Fibroblast of the aortic adventitia (primary cell): ENCODE measurements around the gene AOPEP. TPM values are rescaled to one million over a fixed set of nuclear protein-coding genes. Genes with fewer than 3 reads are reported as not detected.

Experiments used
- DNase-seq: peaks from one replicate; pipeline ENCODE4 v3.0.0-alpha.2; 2010; ENCODE audit warnings: low read depth
- H3K4me3 ChIP-seq: 2 replicates; pipeline ENCODE4 v1.5.1; 2011; ENCODE audit warnings: low read depth, mild to moderate bottlenecking, control low read depth, low read length, moderate library complexity
- CTCF ChIP-seq: IDR thresholded peaks from 2 replicates; pipeline ENCODE4 v1.5.1; 2011; ENCODE audit warnings: mild to moderate bottlenecking, low read length, control low read depth, inconsistent platforms; ENCODE audit not compliant: insufficient read depth
- total RNA-seq: library from RNA; depleted of rRNA; stranded (reverse); fragments of >200 nt; gene quantifications from 2 replicates; pipeline ENCODE4 v1.2.3, GENCODE V29; 2012; ENCODE audit warnings: low replicate concordance

The AOPEP gene
- total RNA-seq, 1 donor, result 39.7 TPM

- TF ChIP-seq CTCF, result no peak
- no peak for DNase-seq
Observed at GRCh38 chr9:94768766-94769165, 42.3 kb downstream of the AOPEP start.

GRCh38 chr9:94770334-94770733 lies 43.8 kb downstream of the AOPEP start:
- no peak for TF ChIP-seq CTCF
- DNase-seq, result no peak
- H3K4me3 ChIP-seq, result no peak overlapping the region

More at GRCh38 chr9:94768766-94769165, 42.3 kb downstream of the AOPEP start:
- no peak overlapping the region for H3K4me3 ChIP-seq

- DNase-seq, result no peak
- no peak overlapping the region for H3K4me3 ChIP-seq
- no peak for TF ChIP-seq CTCF
Observed at GRCh38 chr9:94771096-94771495, 44.6 kb downstream of the AOPEP start.

GRCh38 chr9:94772144-94772543 lies 45.6 kb downstream of the AOPEP start:
- H3K4me3 ChIP-seq, result no peak overlapping the region
- no peak for TF ChIP-seq CTCF
- no peak for DNase-seq

GRCh38 chr9:94772639-94773303 lies 46.3 kb downstream of the AOPEP start:
- no peak for TF ChIP-seq CTCF
- H3K4me3 ChIP-seq, result no peak overlapping the region
- DNase-seq, result peak; percentile 43

GRCh38 chr9:94773655-94774054 lies 47.2 kb downstream of the AOPEP start:
- no peak for DNase-seq
- TF ChIP-seq CTCF, result no peak
- H3K4me3 ChIP-seq, result no peak overlapping the region

GRCh38 chr9:94778013-94778412 lies 51.5 kb downstream of the AOPEP start:
- TF ChIP-seq CTCF, result no peak

More at GRCh38 chr9:94778013-94778412, 51.5 kb downstream of the AOPEP start:
- no peak for DNase-seq
- no peak overlapping the region for H3K4me3 ChIP-seq
